SU-DHL-6 (cell line): Measurements from ENCODE around the gene COL26A1.

Experiments
- H2AFZ ChIP-seq: fragments of 200-600 bp; sonication (generic); 2 replicates; pipeline ENCODE4 v1.6.1; 2014; ENCODE audit warnings: low read depth, mild to moderate bottlenecking, moderate library complexity, mixed read lengths, antibody characterized with exemption, low read length; ENCODE audit not compliant: severe bottlenecking
- H3F3A ChIP-seq: fragments of 200-600 bp; shearing (Covaris generic); 2 replicates; pipeline ENCODE4 v1.6.0; 2016; ENCODE audit warnings: antibody characterized with exemption, mild to moderate bottlenecking; ENCODE audit not compliant: insufficient read depth
- H3K27ac ChIP-seq: fragments of 200-600 bp; sonication (generic); 2 replicates; pipeline ENCODE4 v1.5.1; 2016; ENCODE audit warnings: low read depth, mild to moderate bottlenecking, low read length, moderate library complexity, mixed read lengths
- H3K27me3 ChIP-seq: fragments of 200-600 bp; sonication (generic), shearing (Covaris generic); 2 replicates; pipeline ENCODE4 v1.6.0; 2014; ENCODE audit warnings: mild to moderate bottlenecking, low read length
- H3K36me3 ChIP-seq: fragments of 200-600 bp; sonication (generic); 2 replicates; pipeline ENCODE4 v1.6.1; 2014; ENCODE audit warnings: mild to moderate bottlenecking, low read length, mixed read lengths
- H3K4me2 ChIP-seq: fragments of 300-600, 200-600 bp; shearing (Covaris generic), sonication (generic); 2 replicates; pipeline ENCODE4 v1.6.0; 2014; ENCODE audit warnings: low read length, low read depth, mild to moderate bottlenecking; ENCODE audit not compliant: poor library complexity, severe bottlenecking
- H3K4me3 ChIP-seq: fragments of 200-600 bp; sonication (generic); 2 replicates; pipeline ENCODE4 v1.5.1; 2014; ENCODE audit warnings: antibody characterized with exemption, low read length, mild to moderate bottlenecking, mixed read lengths; ENCODE audit not compliant: insufficient read depth, poor library complexity, severe bottlenecking
- H3K79me2 ChIP-seq: fragments of 200-600 bp; sonication (generic); 2 replicates; pipeline ENCODE4 v1.6.1; 2014; ENCODE audit warnings: mild to moderate bottlenecking, low read length, moderate library complexity; ENCODE audit not compliant: insufficient read depth
- H3K9ac ChIP-seq: fragments of 200-600 bp; sonication (generic); 2 replicates; pipeline ENCODE4 v1.7.0; 2014; ENCODE audit warnings: mild to moderate bottlenecking, low read length
- H3K9me2 ChIP-seq: fragments of 200-600 bp; sonication (generic); replicated peaks from 2 replicates; pipeline ENCODE4 v1.6.1; 2014; ENCODE audit warnings: low read length; ENCODE audit not compliant: insufficient read depth
- H3K9me3 ChIP-seq: fragments of 200-600 bp; sonication (generic); 2 replicates; pipeline ENCODE4 v1.6.1; 2014; ENCODE audit warnings: low read length, mixed read lengths; ENCODE audit not compliant: insufficient read depth
- H4K20me1 ChIP-seq: fragments of 200-600 bp; sonication (generic); 2 replicates; pipeline ENCODE4 v1.6.1; 2014; ENCODE audit warnings: low read depth, mild to moderate bottlenecking, antibody characterized with exemption, low read length, moderate library complexity, mixed read lengths
- CTCF ChIP-seq: fragments of 200-600 bp; sonication (generic); IDR thresholded peaks from one replicate; pipeline ENCODE4 v1.5.1; 2017; ENCODE audit warnings: antibody characterized with exemption, mild to moderate bottlenecking, low read length, moderate library complexity; ENCODE audit not compliant: insufficient read depth, poor library complexity, severe bottlenecking
- EZH2phosphoT487 ChIP-seq: fragments of 200-600 bp; sonication (generic), shearing (Covaris generic); conservative IDR thresholded peaks from 2 replicates; pipeline ENCODE4 v1.6.1; 2018; ENCODE audit warnings: mild to moderate bottlenecking, antibody characterized with exemption, low read length, moderate library complexity, mixed read lengths

COL26A1 gene

GRCh38 chr7:101553018-101553770, 190.5 kb downstream of the COL26A1 start:
- H2AFZ ChIP-seq: no peak overlapping the region

GRCh38 chr7:101553771-101554445, 191.2 kb downstream of the COL26A1 start:
- Histone ChIP-seq H3K9me2 (no peaks in the 10 kb centered on the region), H4K20me1 (no peaks in the 10 kb centered on the region), H3K4me3 (no peak overlapping the region), H3K79me2 (no peaks in the 10 kb centered on the region), H3K9ac (no peak overlapping the region), H3K36me3 (no peaks in the 10 kb centered on the region), H3K9me3 (no peaks in the 10 kb centered on the region), H3K4me2 (no peak overlapping the region), H3K27me3 (no peaks in the 10 kb centered on the region), H3K27ac (no peak overlapping the region), H3F3A (no peaks in the 10 kb centered on the region), H2AFZ (no peak overlapping the region)
- no peak for TF ChIP-seq CTCF
- TF ChIP-seq EZH2phosphoT487: no peak

More at GRCh38 chr7:101553018-101553770, 190.5 kb downstream of the COL26A1 start:
- H3F3A ChIP-seq: no peaks in the 10 kb centered on the region
- H3K9me2 ChIP-seq: no peaks in the 10 kb centered on the region
- no peaks in the 10 kb centered on the region for H4K20me1 ChIP-seq
- H3K36me3 ChIP-seq: no peaks in the 10 kb centered on the region
- TF ChIP-seq CTCF: no peak
- TF ChIP-seq EZH2phosphoT487: no peak
- H3K27me3 ChIP-seq: no peaks in the 10 kb centered on the region
- no peaks in the 10 kb centered on the region for H3K79me2 ChIP-seq
- no peak overlapping the region for H3K4me3 ChIP-seq
- H3K4me2 ChIP-seq: no peak overlapping the region
- no peak overlapping the region for H3K9ac ChIP-seq
- H3K27ac ChIP-seq: no peak overlapping the region
- H3K9me3 ChIP-seq: no peaks in the 10 kb centered on the region

- Histone ChIP-seq H3K27ac (no peak overlapping the region), H3K79me2 (no peaks in the 10 kb centered on the region), H3F3A (no peaks in the 10 kb centered on the region), H3K4me2 (no peak overlapping the region), H3K9me2 (no peaks in the 10 kb centered on the region), H3K27me3 (no peaks in the 10 kb centered on the region), H4K20me1 (no peaks in the 10 kb centered on the region), H3K36me3 (no peaks in the 10 kb centered on the region), H3K9me3 (no peaks in the 10 kb centered on the region), H2AFZ (no peak overlapping the region), H3K9ac (no peak overlapping the region), H3K4me3 (no peak overlapping the region)
- TF ChIP-seq EZH2phosphoT487 (no peak), CTCF (no peak)
Observed at GRCh38 chr7:101554584-101555268, 192.1 kb downstream of the COL26A1 start.
